GM23248 (cell line): ENCODE data around the gene ERBB4. TPM values are rescaled to one million over a fixed set of nuclear protein-coding genes. Genes with fewer than 3 reads are reported as not detected.
A peak's percentile ranks its signal among the peaks of the same experiment; 100 is the strongest.

Experiments used
- DNase-seq: peaks from one replicate; pipeline ENCODE4 v3.0.0-alpha.2; 2015
- H2AFZ ChIP-seq: fragments of 200-600 bp; sonication (generic); 2 replicates; pipeline ENCODE4 v1.6.1; 2016; ENCODE audit warnings: antibody characterized with exemption
- H3F3A ChIP-seq: fragments of 200-600 bp; sonication (generic); 2 replicates; pipeline ENCODE4 v1.6.1; 2016; ENCODE audit warnings: mild to moderate bottlenecking, antibody characterized with exemption, mixed run types; ENCODE audit not compliant: insufficient read depth
- H3K27ac ChIP-seq: fragments of 200-600 bp; sonication (generic); 2 replicates; pipeline ENCODE4 v1.5.1; 2016; ENCODE audit warnings: mild to moderate bottlenecking
- H3K27me3 ChIP-seq: fragments of 200-600 bp; sonication (generic); replicated peaks from 2 replicates; pipeline ENCODE4 v1.6.1; 2016; ENCODE audit warnings: mild to moderate bottlenecking; ENCODE audit not compliant: insufficient read depth
- H3K36me3 ChIP-seq: fragments of 200-600 bp; sonication (generic); 2 replicates; pipeline ENCODE4 v1.6.1; 2016; ENCODE audit warnings: low read depth, mild to moderate bottlenecking
- H3K4me1 ChIP-seq: fragments of 200-600 bp; sonication (generic); 2 replicates; pipeline ENCODE4 v1.6.1; 2016; ENCODE audit warnings: mild to moderate bottlenecking; ENCODE audit not compliant: insufficient read depth
- H3K4me2 ChIP-seq: fragments of 200-600 bp; sonication (generic); one replicate; pipeline ENCODE4 v1.6.1; 2016; ENCODE audit warnings: mild to moderate bottlenecking; ENCODE audit not compliant: unreplicated experiment
- H3K4me3 ChIP-seq: fragments of 200-600 bp; sonication (generic); 2 replicates; pipeline ENCODE4 v1.5.1; 2016; ENCODE audit warnings: mild to moderate bottlenecking
- H3K79me2 ChIP-seq: fragments of 200-600 bp; sonication (generic); 2 replicates; pipeline ENCODE4 v1.6.1; 2016; ENCODE audit warnings: mild to moderate bottlenecking; ENCODE audit not compliant: insufficient read depth
- H3K9ac ChIP-seq: fragments of 200-600 bp; sonication (generic); 2 replicates; pipeline ENCODE4 v1.6.1; 2016; ENCODE audit warnings: mild to moderate bottlenecking
- H3K9me2 ChIP-seq: fragments of 200-600 bp; sonication (generic); 2 replicates; pipeline ENCODE4 v1.6.1; 2016; ENCODE audit warnings: mixed run types, mild to moderate bottlenecking, moderate library complexity; ENCODE audit not compliant: insufficient read depth
- H3K9me3 ChIP-seq: fragments of 200-600 bp; sonication (generic); one replicate; pipeline ENCODE4 v1.6.1; 2017; ENCODE audit warnings: low read depth
- H4K20me1 ChIP-seq: fragments of 200-600 bp; sonication (generic); 2 replicates; pipeline ENCODE4 v1.6.0; 2016; ENCODE audit not compliant: insufficient read depth
- EZH2 ChIP-seq: fragments of 200-600 bp; sonication (generic); IDR thresholded peaks from 2 replicates; pipeline ENCODE4 v1.6.1; 2018; ENCODE audit warnings: antibody characterized with exemption, mild to moderate bottlenecking; ENCODE audit not compliant: insufficient read depth, poor library complexity, severe bottlenecking
- EZH2phosphoT487 ChIP-seq: fragments of 200-600 bp; sonication (generic); IDR thresholded peaks from 2 replicates; pipeline ENCODE4 v1.6.1; 2018; ENCODE audit warnings: antibody characterized with exemption, moderate library complexity, mild to moderate bottlenecking, low read depth; ENCODE audit not compliant: insufficient read depth
- WGBS, 2 experiments: methylation state at CpG; one replicate each; pipeline ENCODE4 v1.1.6; 2015 to 2017; ENCODE audit warnings: low lambda C conversion rate in 2 of 2, low coverage in 1 of 2; ENCODE audit errors: missing lambda C conversion rate in 2 of 2; 5-methylcytosine and 5-hydroxymethylcytosine counted together
- in situ Hi-C: fragments of 300-500 bp; cut with MboI; formaldehyde crosslinking; loops from 2 replicates; pipeline ENCODE4 v1.15.0; 2020
- polyA plus RNA-seq: library from polyadenylated mRNA; unstranded; fragments of >200 nt; fragmentation: Nextera tagmentation; extraction: Ambion mirVana; gene quantifications from 2 replicates; pipeline ENCODE4 v1.2.1, GENCODE V29; 2016
- total RNA-seq: library from RNA; depleted of rRNA; stranded (reverse); fragments of >200 nt; shearing (Covaris generic); gene quantifications from 2 replicates; pipeline ENCODE4 v1.2.3, GENCODE V29; 2014

ERBB4 gene
- total and polyA plus RNA-seq, 2 experiments from 2014 or later, result not detected

- no peak for TF ChIP-seq EZH2phosphoT487
- no peak for TF ChIP-seq EZH2
- Histone ChIP-seq H3K4me3 (no peak overlapping the region), H3K36me3 (no peaks in the 10 kb centered on the region), H3K27ac (no peak overlapping the region), H2AFZ (no peak overlapping the region), H4K20me1 (no peaks in the 10 kb centered on the region), H3K27me3 (no peaks in the 10 kb centered on the region), H3K4me2 (no peak overlapping the region), H3K9me3 (no peaks in the 10 kb centered on the region), H3K9me2 (no peaks in the 10 kb centered on the region), H3K9ac (no peak overlapping the region), H3F3A (no peaks in the 10 kb centered on the region), H3K79me2 (no peaks in the 10 kb centered on the region), H3K4me1 (no peaks in the 10 kb centered on the region)
- 23 to 28% methylated on average over 2 of the region's 2 CpGs for WGBS, 2 experiments
- DNase-seq, result no peak
- in situ Hi-C loops, result no loop called here
Observed at GRCh38 chr2:212523756-212524155, 14.8 kb downstream of the ERBB4 start.

- no peaks in the 10 kb centered on the region for H4K20me1 ChIP-seq
- H3K36me3 ChIP-seq, result no peaks in the 10 kb centered on the region
- peak; percentile 26 for DNase-seq
- no peak overlapping the region for H3K4me3 ChIP-seq
- H3K27ac ChIP-seq, result no peak overlapping the region
- WGBS, 2 experiments, result 39 to 40% methylated on average over 2 of the region's 2 CpGs
- H3K9ac ChIP-seq, result no peak overlapping the region
- H3K79me2 ChIP-seq, result no peaks in the 10 kb centered on the region
- no peaks in the 10 kb centered on the region for H3K9me2 ChIP-seq
- no peaks in the 10 kb centered on the region for H3K4me1 ChIP-seq
- H2AFZ ChIP-seq, result no peak overlapping the region
- H3K4me2 ChIP-seq, result no peak overlapping the region
- no peaks in the 10 kb centered on the region for H3F3A ChIP-seq
- in situ Hi-C loops, result no loop called here
- no peaks in the 10 kb centered on the region for H3K9me3 ChIP-seq
- TF ChIP-seq EZH2phosphoT487 (no peak), EZH2 (no peak)
- no peaks in the 10 kb centered on the region for H3K27me3 ChIP-seq
Observed at GRCh38 chr2:212520340-212520739, 18.3 kb downstream of the ERBB4 start.

- Histone ChIP-seq H3K4me2 (no peak overlapping the region), H3K4me1 (no peaks in the 10 kb centered on the region), H3K79me2 (no peaks in the 10 kb centered on the region), H4K20me1 (no peaks in the 10 kb centered on the region), H3K27me3 (no peaks in the 10 kb centered on the region), H2AFZ (no peak overlapping the region), H3K36me3 (no peaks in the 10 kb centered on the region), H3K4me3 (no peak overlapping the region), H3K9me2 (no peaks in the 10 kb centered on the region), H3K9me3 (no peaks in the 10 kb centered on the region), H3K27ac (no peak overlapping the region), H3K9ac (no peak overlapping the region), H3F3A (no peaks in the 10 kb centered on the region)
- no peak for TF ChIP-seq EZH2phosphoT487
- TF ChIP-seq EZH2, result no peak
- 95 to 96% methylated on average over 1 of the region's 1 CpG for WGBS, 2 experiments
- in situ Hi-C loops, result no loop called here
- no peak for DNase-seq
Observed at GRCh38 chr2:212517693-212518092, 20.9 kb downstream of the ERBB4 start.

- Histone ChIP-seq H3K4me3 (no peak overlapping the region), H3K27me3 (no peaks in the 10 kb centered on the region), H3K9me3 (no peaks in the 10 kb centered on the region), H3K79me2 (no peaks in the 10 kb centered on the region), H3K9ac (no peak overlapping the region), H4K20me1 (no peaks in the 10 kb centered on the region), H3K4me2 (no peak overlapping the region), H3K4me1 (no peaks in the 10 kb centered on the region), H3K9me2 (no peaks in the 10 kb centered on the region), H3F3A (no peaks in the 10 kb centered on the region), H3K36me3 (no peaks in the 10 kb centered on the region), H2AFZ (no peak overlapping the region), H3K27ac (no peak overlapping the region)
- in situ Hi-C loops, result no loop called here
- 83 to 88% methylated on average over 2 of the region's 2 CpGs for WGBS, 2 experiments
- TF ChIP-seq EZH2phosphoT487, result no peak
- TF ChIP-seq EZH2, result no peak
- no peak for DNase-seq
Observed at GRCh38 chr2:212505586-212505985, 33.0 kb downstream of the ERBB4 start.

GRCh38 chr2:212495046-212495445 is 43.6 kb downstream of the ERBB4 start:
- no peaks in the 10 kb centered on the region for H3K9me3 ChIP-seq
- no peaks in the 10 kb centered on the region for H4K20me1 ChIP-seq
- H3K79me2 ChIP-seq, result no peaks in the 10 kb centered on the region
- no peaks in the 10 kb centered on the region for H3K27me3 ChIP-seq
- H3F3A ChIP-seq, result no peaks in the 10 kb centered on the region; the same call in 1 of the 2 replicates
- H2AFZ ChIP-seq, result peak overlapping the region; percentile 36; the same call in 1 of the 2 replicates
- no peaks in the 10 kb centered on the region for H3K36me3 ChIP-seq
- no peak overlapping the region for H3K4me3 ChIP-seq
- peak; percentile 42 for DNase-seq
- no peak for TF ChIP-seq EZH2phosphoT487
- no peak for TF ChIP-seq EZH2
- no peaks in the 10 kb centered on the region for H3K9me2 ChIP-seq
- peak overlapping the region; percentile 13; the same call in 1 of the 2 replicates for H3K27ac ChIP-seq
- in situ Hi-C loops, result no loop called here
- peak overlapping the region; percentile 3 for H3K4me2 ChIP-seq
- no peak overlapping the region for H3K9ac ChIP-seq
- WGBS, 2 experiments, result 42 to 50% methylated on average over 1 of the region's 1 CpG
- peaks cover 13% of the 10 kb centered on the region; the same call in 1 of the 2 replicates for H3K4me1 ChIP-seq
